Umbilical cord (tissue), 2 donors: Measurements from ENCODE around the gene CEP85L. TPM values are rescaled to one million over a fixed set of nuclear protein-coding genes. Genes with fewer than 3 reads are reported as not detected.

ENCODE experiments used
- DNase-seq: peaks from one replicate; pipeline ENCODE4 v3.0.0-alpha.2; 2015; ENCODE audit warnings: low spot score
- total RNA-seq: library from RNA; depleted of rRNA; stranded (reverse); fragments of >200 nt; gene quantifications from one replicate; pipeline ENCODE4 v1.2.3, GENCODE V29; 2014; ENCODE audit warnings: low replicate concordance; ENCODE audit not compliant: insufficient read depth

CEP85L gene
- 26.7 TPM for total RNA-seq

- peak; percentile 95 for DNase-seq
Measured at GRCh38 chr6:118651282-118652050, at the start of gene CEP85L. Gene CEP85L, minus strand, starts transcription at chr6:118651591. Its CDS starts 322 bp downstream, at chr6:118651269.

- no peak for DNase-seq
Measured at GRCh38 chr6:118700531-118700930, 49.1 kb upstream of the CEP85L start.

- DNase-seq = no peak
Measured at GRCh38 chr6:118697554-118697953, 46.2 kb upstream of the CEP85L start.

GRCh38 chr6:118696271-118696670 is 44.9 kb upstream of the CEP85L start:
- no peak for DNase-seq

- DNase-seq = no peak
Measured at GRCh38 chr6:118693562-118693961, 42.2 kb upstream of the CEP85L start.

- no peak for DNase-seq
Measured at GRCh38 chr6:118685823-118686449, 34.5 kb upstream of the CEP85L start.

- no peak for DNase-seq
Measured at GRCh38 chr6:118683881-118684872, 32.8 kb upstream of the CEP85L start.

- DNase-seq = no peak
Measured at GRCh38 chr6:118680452-118681095, 29.2 kb upstream of the CEP85L start.

- DNase-seq = no peak
Measured at GRCh38 chr6:118679327-118679901, 28.0 kb upstream of the CEP85L start.

GRCh38 chr6:118678866-118679265 is 27.5 kb upstream of the CEP85L start:
- DNase-seq = no peak

GRCh38 chr6:118677193-118677592 is 25.8 kb upstream of the CEP85L start:
- DNase-seq = no peak

GRCh38 chr6:118675225-118675624 is 23.8 kb upstream of the CEP85L start:
- no peak for DNase-seq

GRCh38 chr6:118674772-118675171 is 23.4 kb upstream of the CEP85L start:
- DNase-seq = no peak

- no peak for DNase-seq
Measured at GRCh38 chr6:118672678-118673077, 21.3 kb upstream of the CEP85L start.

- peak; percentile 32 for DNase-seq
Measured at GRCh38 chr6:118669561-118669960, 18.2 kb upstream of the CEP85L start.

GRCh38 chr6:118668761-118669385 is 17.5 kb upstream of the CEP85L start:
- peak; percentile 85 for DNase-seq

- no peak for DNase-seq
Measured at GRCh38 chr6:118667988-118668387, 16.6 kb upstream of the CEP85L start.

GRCh38 chr6:118665011-118665410 is 13.6 kb upstream of the CEP85L start:
- DNase-seq = no peak

GRCh38 chr6:118663993-118664985 is 12.9 kb upstream of the CEP85L start:
- DNase-seq = no peak
